Fibroblast of lung (primary cell): ENCODE measurements around the gene FOXR1. TPM values are rescaled to one million over a fixed set of nuclear protein-coding genes. Genes with fewer than 3 reads are reported as not detected.
A peak's percentile ranks its signal among the peaks of the same experiment; 100 is the strongest.

Experiments used
- DNase-seq, 2 donors: peaks; one replicate each; pipeline versions ENCODE4 v3.0.0 to v3.0.0-alpha.2; 2010; ENCODE audit warnings: low read depth in 2 of 2
- H2AFZ ChIP-seq: 2 replicates; pipeline ENCODE4 v1.5.1; 2012; ENCODE audit warnings: low read length, control low read depth, inconsistent platforms
- H3K27ac ChIP-seq: 2 replicates; pipeline ENCODE4 v1.5.1; 2011; ENCODE audit warnings: low read length, control low read depth; ENCODE audit not compliant: insufficient read depth
- H3K27me3 ChIP-seq: 2 replicates; pipeline ENCODE4 v1.5.1; 2011; ENCODE audit warnings: mild to moderate bottlenecking, low read length; ENCODE audit not compliant: control insufficient read depth, insufficient read depth
- H3K36me3 ChIP-seq: 2 replicates; pipeline ENCODE4 v1.5.1; 2011; ENCODE audit warnings: low read length; ENCODE audit not compliant: control insufficient read depth, insufficient read depth
- H3K4me1 ChIP-seq: 2 replicates; pipeline ENCODE4 v1.5.1; 2011; ENCODE audit warnings: low read length; ENCODE audit not compliant: control insufficient read depth, insufficient read depth; ENCODE audit errors: extremely low read depth
- H3K4me2 ChIP-seq: 2 replicates; pipeline ENCODE4 v1.5.1; 2011; ENCODE audit warnings: low read length, control low read depth; ENCODE audit not compliant: insufficient read depth; ENCODE audit errors: extremely low read depth
- H3K4me3 ChIP-seq, 4 experiments: fragments of 200-600 bp in 1 of 4; sonication (generic) in 1 of 4; replicated peaks in 1 of 4; 2 replicates each; pipeline ENCODE4 v1.5.1; 2011 to 2016; ENCODE audit warnings: low read length in 4 of 4, low read depth in 3 of 4, mild to moderate bottlenecking in 3 of 4, control low read depth in 2 of 4, inconsistent platforms in 1 of 4, mixed read lengths in 1 of 4; ENCODE audit not compliant: insufficient read depth in 1 of 4; ENCODE audit errors: control extremely low read depth in 1 of 4
- H3K79me2 ChIP-seq: 2 replicates; pipeline ENCODE4 v1.5.1; 2012; ENCODE audit warnings: mild to moderate bottlenecking, low read length, inconsistent platforms; ENCODE audit not compliant: control insufficient read depth, insufficient read depth
- H3K9ac ChIP-seq: 2 replicates; pipeline ENCODE4 v1.5.1; 2011; ENCODE audit warnings: mild to moderate bottlenecking, low read length, control low read depth; ENCODE audit not compliant: insufficient read depth
- H3K9me3 ChIP-seq: 2 replicates; pipeline ENCODE4 v1.5.1; 2012; ENCODE audit warnings: low read depth, low read length; ENCODE audit not compliant: control insufficient read depth, insufficient read depth
- H4K20me1 ChIP-seq: 2 replicates; pipeline ENCODE4 v1.5.1; 2011; ENCODE audit warnings: low read length; ENCODE audit not compliant: control insufficient read depth, insufficient read depth; ENCODE audit errors: extremely low read depth
- EZH2 ChIP-seq: IDR thresholded peaks from 2 replicates; pipeline ENCODE4 v1.5.1; 2012; ENCODE audit warnings: low read length, control low read depth, mild to moderate bottlenecking; ENCODE audit errors: missing control alignments
- polyA minus RNA-seq: library from RNA; depleted of rRNA, polyadenylated mRNA; stranded (reverse); fragments of >200 nt; gene quantifications from 2 replicates; pipeline ENCODE4 v1.2.3, GENCODE V29; 2011; ENCODE audit warnings: low replicate concordance
- polyA plus RNA-seq, 2 donors: library from polyadenylated mRNA; depleted of rRNA in 1 of 2; stranded (reverse) in 1 of 2; unstranded in 1 of 2; fragments of >200 nt; gene quantifications; 2 replicates each; pipeline ENCODE4 v1.2.1, GENCODE V29; 2011 to 2012; ENCODE audit warnings: missing spikeins in 1 of 2
- total RNA-seq: library from RNA; depleted of rRNA; stranded (reverse); fragments of >200 nt; gene quantifications from 2 replicates; pipeline ENCODE4 v1.2.1, GENCODE V29; 2014
- TF ChIP-seq, protein P1 (sequence below), 2 donors: IDR thresholded peaks in 1 of 2; conservative IDR thresholded peaks in 1 of 2; 1 replicate in 1 of 2; 2 replicates in 1 of 2; pipeline ENCODE4 v1.5.1; 2011 to 2012; ENCODE audit warnings: low read length in 2 of 2, control low read depth in 1 of 2, inconsistent platforms in 1 of 2, low read depth in 1 of 2, mild to moderate bottlenecking in 1 of 2

Gene FOXR1, protein sequence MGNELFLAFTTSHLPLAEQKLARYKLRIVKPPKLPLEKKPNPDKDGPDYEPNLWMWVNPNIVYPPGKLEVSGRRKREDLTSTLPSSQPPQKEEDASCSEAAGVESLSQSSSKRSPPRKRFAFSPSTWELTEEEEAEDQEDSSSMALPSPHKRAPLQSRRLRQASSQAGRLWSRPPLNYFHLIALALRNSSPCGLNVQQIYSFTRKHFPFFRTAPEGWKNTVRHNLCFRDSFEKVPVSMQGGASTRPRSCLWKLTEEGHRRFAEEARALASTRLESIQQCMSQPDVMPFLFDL
- total RNA-seq (not detected in 2 replicates), polyA plus RNA-seq (not detected in 2 replicates), polyA minus RNA-seq (not detected in 2 replicates)
- polyA plus RNA-seq (2012), result not detected in 2 replicates

DNA sequence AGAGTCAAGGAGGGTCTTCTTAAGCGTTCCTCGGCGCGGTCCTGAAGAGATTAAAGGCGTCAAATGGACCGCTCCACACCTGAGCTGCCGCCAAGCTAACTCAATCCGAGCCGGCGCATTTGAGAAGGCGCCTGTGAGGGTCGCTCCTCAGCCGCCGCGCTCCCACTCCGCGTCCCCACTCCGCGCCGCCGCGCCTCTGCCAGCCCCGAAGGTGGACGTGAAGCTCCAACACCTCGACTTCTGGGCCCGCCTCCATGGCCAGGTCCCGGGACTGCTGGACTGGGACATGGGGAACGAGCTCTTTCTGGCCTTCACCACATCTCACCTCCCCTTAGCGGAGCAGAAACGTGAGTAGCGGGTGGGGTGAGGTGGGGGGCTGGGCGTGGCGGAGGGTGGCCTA, at the start of gene FOXR1:
Gene FOXR1 (plus strand): TSS at position 116 of the 400 bp plus-strand sequence. CDS start 171 bp downstream, at position 287.
- H3K9ac ChIP-seq, result no peak within 1 kb of the TSS
- no peaks in the 10 kb centered on the region for H3K79me2 ChIP-seq
- H3K4me1 ChIP-seq, result no peaks in the 10 kb centered on the region
- H3K4me3 ChIP-seq, result no peak within 1 kb of the TSS
- H3K27ac ChIP-seq, result no peak within 1 kb of the TSS
- no peaks in the 10 kb centered on the region for H3K36me3 ChIP-seq
- H3K9me3 ChIP-seq, result no peaks in the 10 kb centered on the region
- DNase-seq, result no peak
- no peaks in the 10 kb centered on the region for H3K27me3 ChIP-seq
- H3K4me2 ChIP-seq, result no peak within 1 kb of the TSS
- H2AFZ ChIP-seq, result no peak within 1 kb of the TSS
- no peaks in the 10 kb centered on the region for H4K20me1 ChIP-seq
- TF ChIP-seq EZH2, result no peak
- TF ChIP-seq, protein P1, sequence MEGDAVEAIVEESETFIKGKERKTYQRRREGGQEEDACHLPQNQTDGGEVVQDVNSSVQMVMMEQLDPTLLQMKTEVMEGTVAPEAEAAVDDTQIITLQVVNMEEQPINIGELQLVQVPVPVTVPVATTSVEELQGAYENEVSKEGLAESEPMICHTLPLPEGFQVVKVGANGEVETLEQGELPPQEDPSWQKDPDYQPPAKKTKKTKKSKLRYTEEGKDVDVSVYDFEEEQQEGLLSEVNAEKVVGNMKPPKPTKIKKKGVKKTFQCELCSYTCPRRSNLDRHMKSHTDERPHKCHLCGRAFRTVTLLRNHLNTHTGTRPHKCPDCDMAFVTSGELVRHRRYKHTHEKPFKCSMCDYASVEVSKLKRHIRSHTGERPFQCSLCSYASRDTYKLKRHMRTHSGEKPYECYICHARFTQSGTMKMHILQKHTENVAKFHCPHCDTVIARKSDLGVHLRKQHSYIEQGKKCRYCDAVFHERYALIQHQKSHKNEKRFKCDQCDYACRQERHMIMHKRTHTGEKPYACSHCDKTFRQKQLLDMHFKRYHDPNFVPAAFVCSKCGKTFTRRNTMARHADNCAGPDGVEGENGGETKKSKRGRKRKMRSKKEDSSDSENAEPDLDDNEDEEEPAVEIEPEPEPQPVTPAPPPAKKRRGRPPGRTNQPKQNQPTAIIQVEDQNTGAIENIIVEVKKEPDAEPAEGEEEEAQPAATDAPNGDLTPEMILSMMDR (conservative IDR thresholded peaks at IDR 0.05 in 1 of 2, IDR thresholded peaks at IDR 0.05 in 1 of 2; ENCODE audit: low read depth in 1 of 2, low read length in 2 of 2), result no peak

DNA sequence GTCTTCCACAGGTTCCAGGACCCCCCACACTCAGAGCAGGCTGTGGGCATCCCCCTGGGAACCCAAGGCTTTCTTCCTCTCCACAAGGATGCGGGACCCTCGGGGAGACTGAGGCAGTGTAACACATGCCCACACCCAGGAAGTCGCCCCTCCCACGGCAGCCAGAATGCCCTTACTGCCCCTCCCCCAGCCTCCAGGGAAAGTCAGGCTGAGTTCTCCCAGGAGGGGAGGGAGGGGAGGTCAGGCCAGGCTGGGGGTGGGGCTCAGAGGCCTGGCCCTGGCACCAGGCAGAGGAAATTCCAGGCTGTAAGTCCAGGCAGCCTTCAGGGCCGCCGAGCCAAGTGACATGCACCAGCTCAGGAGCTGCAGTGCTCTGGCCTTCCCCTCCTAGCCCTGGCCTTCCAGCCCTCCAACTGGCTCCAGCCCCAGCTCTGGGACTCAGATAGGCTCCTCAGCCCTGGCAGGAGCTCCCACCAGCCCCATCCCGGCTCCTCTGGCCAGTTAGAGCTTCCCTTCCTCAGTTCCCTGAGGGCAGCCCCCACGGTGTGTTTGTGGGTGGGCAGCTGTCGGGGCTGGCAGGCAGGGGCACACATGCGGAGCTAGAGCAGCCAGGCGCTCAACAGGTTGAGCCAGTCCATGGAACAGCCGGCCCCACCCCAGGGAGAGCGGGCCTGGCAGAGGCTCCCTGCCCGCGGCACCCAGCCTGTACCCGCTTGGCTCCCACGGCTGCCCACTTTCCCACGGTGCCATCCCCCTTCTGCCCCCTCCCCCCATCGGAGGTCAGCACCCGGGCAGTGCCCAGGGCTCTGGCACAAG, 49.4 kb upstream of the FOXR1 start:
- Histone ChIP-seq H3K4me3 (peak overlapping the region; percentile 89 to 99 (median 94)), H4K20me1 (no peaks in the 10 kb centered on the region), H3K9ac (peak overlapping the region; percentile 91), H3K27me3 (no peaks in the 10 kb centered on the region), H2AFZ (no peak overlapping the region), H3K4me1 (peaks cover 30% of the 10 kb centered on the region), H3K27ac (peak overlapping the region; percentile 99), H3K9me3 (no peaks in the 10 kb centered on the region), H3K36me3 (no peaks in the 10 kb centered on the region), H3K4me2 (peak overlapping the region; percentile 96), H3K79me2 (peaks cover 69% of the 10 kb centered on the region)
- DNase-seq, result peak; percentile 66 to 87
- TF ChIP-seq, protein P1 (conservative IDR thresholded peaks at IDR 0.05 in 1 of 2, IDR thresholded peaks at IDR 0.05 in 1 of 2; ENCODE audit: low read depth in 1 of 2, low read length in 2 of 2), result no peak
- TF ChIP-seq EZH2, result no peak
